ENCODE measurements around the gene PRKCH.

PRKCH gene

GRCh38 chr14:61433169-61433568 lies 111.8 kb downstream of the PRKCH start:
- peaks cover 35% of the 10 kb centered on the region for H3K4me1 Mint-ChIP-seq
- H3K4me3 Mint-ChIP-seq: no peak overlapping the region

GRCh38 chr14:61433828-61434227 lies 112.4 kb downstream of the PRKCH start:
- peaks cover 22% of the 10 kb centered on the region for H3K9me3 Mint-ChIP-seq
- H3K36me3 Mint-ChIP-seq (ENCODE audit: low read depth): no peaks in the 10 kb centered on the region
- TF ChIP-seq CTCF (IDR thresholded peaks at IDR 0.05): no peak
- no peak for DNase-seq
- peaks cover 5% of the 10 kb centered on the region for H3K27me3 Mint-ChIP-seq (ENCODE audit: low read depth, poor library complexity)
- H3K4me1 Mint-ChIP-seq: peaks cover 41% of the 10 kb centered on the region
- no peak overlapping the region for H3K27ac Mint-ChIP-seq
- no peak overlapping the region for H3K4me3 Mint-ChIP-seq

More at GRCh38 chr14:61433169-61433568, 111.8 kb downstream of the PRKCH start:
- TF ChIP-seq CTCF (IDR thresholded peaks at IDR 0.05): no peak
- H3K9me3 Mint-ChIP-seq: peaks cover 22% of the 10 kb centered on the region
- peaks cover 5% of the 10 kb centered on the region for H3K27me3 Mint-ChIP-seq (ENCODE audit: low read depth, poor library complexity)
- H3K27ac Mint-ChIP-seq: no peak overlapping the region
- H3K36me3 Mint-ChIP-seq (ENCODE audit: low read depth): no peaks in the 10 kb centered on the region
- DNase-seq: no peak

- Mint-ChIP-seq H3K9me3 (peaks cover 22% of the 10 kb centered on the region), H3K4me3 (no peak overlapping the region), H3K4me1 (peaks cover 46% of the 10 kb centered on the region), H3K27ac (no peak overlapping the region), H3K27me3 (ENCODE audit: low read depth, poor library complexity) (peaks cover 5% of the 10 kb centered on the region), H3K36me3 (ENCODE audit: low read depth) (no peaks in the 10 kb centered on the region)
- DNase-seq: no peak
- TF ChIP-seq CTCF (IDR thresholded peaks at IDR 0.05): no peak
Observed at GRCh38 chr14:61434311-61434710, 112.9 kb downstream of the PRKCH start.

GRCh38 chr14:61435563-61436337 lies 114.4 kb downstream of the PRKCH start:
- Mint-ChIP-seq H3K27me3 (ENCODE audit: low read depth, poor library complexity) (peaks cover 11% of the 10 kb centered on the region), H3K4me1 (peaks cover 54% of the 10 kb centered on the region), H3K4me3 (no peak overlapping the region), H3K9me3 (peaks cover 17% of the 10 kb centered on the region), H3K27ac (no peak overlapping the region), H3K36me3 (ENCODE audit: low read depth) (no peaks in the 10 kb centered on the region)
- DNase-seq: no peak
- TF ChIP-seq CTCF (IDR thresholded peaks at IDR 0.05): no peak

GRCh38 chr14:61437381-61437780 lies 116.0 kb downstream of the PRKCH start:
- Mint-ChIP-seq H3K36me3 (ENCODE audit: low read depth) (no peaks in the 10 kb centered on the region), H3K9me3 (peaks cover under 1% of the 10 kb centered on the region), H3K27me3 (ENCODE audit: low read depth, poor library complexity) (peaks cover 15% of the 10 kb centered on the region), H3K4me1 (peaks cover 54% of the 10 kb centered on the region), H3K4me3 (peak overlapping the region; percentile 5), H3K27ac (peak overlapping the region; percentile 8)
- TF ChIP-seq CTCF (IDR thresholded peaks at IDR 0.05): no peak
- DNase-seq: no peak

- Mint-ChIP-seq H3K9me3 (no peaks in the 10 kb centered on the region), H3K4me1 (peaks cover 54% of the 10 kb centered on the region), H3K4me3 (no peak overlapping the region), H3K27ac (no peak overlapping the region), H3K36me3 (ENCODE audit: low read depth) (no peaks in the 10 kb centered on the region), H3K27me3 (ENCODE audit: low read depth, poor library complexity) (peaks cover 15% of the 10 kb centered on the region)
- no peak for DNase-seq
- TF ChIP-seq CTCF (IDR thresholded peaks at IDR 0.05): no peak
Observed at GRCh38 chr14:61438036-61438435, 116.7 kb downstream of the PRKCH start.

All from nephron progenitor cell (in vitro differentiated cells).